ENCODE measurements around the gene RCOR2. TPM values are rescaled to one million over a fixed set of nuclear protein-coding genes. Genes with fewer than 3 reads are reported as not detected.

The RCOR2 gene
- total and polyA plus RNA-seq, 2 of the 4 experiments (the other 2 are of a cell fraction) = 0.90 to 2.0 TPM

GRCh38 chr11:63884196-63884932, 32.6 kb downstream of the RCOR2 start:
- Histone ChIP-seq H2BK20ac (ENCODE audit: low read depth, low read length) (no peak overlapping the region), H3K36me3 (ENCODE audit: control insufficient read depth, insufficient read depth, low read length) (no peaks in the 10 kb centered on the region), H4K5ac (ENCODE audit: low read depth, low read length) (no peak overlapping the region), H3K23ac (ENCODE audit: low read depth, low read length) (no peak overlapping the region), H3K4ac (ENCODE audit: low read depth, low read length) (no peak overlapping the region), H2BK5ac (ENCODE audit: low read depth, low read length, poor library complexity, severe bottlenecking) (no peak overlapping the region), H4K8ac (ENCODE audit: low read depth in 2 of 2, low read length in 2 of 2) (no peak overlapping the region), H3K9me3 (ENCODE audit: control insufficient read depth, insufficient read depth, low read length) (no peaks in the 10 kb centered on the region), H2AFZ (replicated peaks; ENCODE audit: low read length, poor library complexity) (no peak overlapping the region), H3K4me1 (ENCODE audit: control insufficient read depth, insufficient read depth, low read length) (peaks cover 22% of the 10 kb centered on the region), H3K4me2 (ENCODE audit: low read depth, low read length) (no peak overlapping the region), H3K9ac (ENCODE audit: low read depth, low read length) (no peak overlapping the region), H3K18ac (ENCODE audit: low read depth, low read length) (no peak overlapping the region), H3K14ac (replicated peaks; ENCODE audit: low read depth, low read length) (no peak overlapping the region), H3K9me1 (ENCODE audit: insufficient read depth, low read length) (peaks cover 40% of the 10 kb centered on the region), H3K56ac (ENCODE audit: extremely low read depth, insufficient read depth, low read length) (no peak overlapping the region), H2AK9ac (replicated peaks; ENCODE audit: low read depth, low read length, poor library complexity) (no peak overlapping the region), H3K27ac (ENCODE audit: insufficient read depth, low read length) (no peak overlapping the region), H2BK15ac (ENCODE audit: low read depth, low read length) (no peak overlapping the region), H4K20me1 (ENCODE audit: insufficient read depth, low read length) (peaks cover 83% of the 10 kb centered on the region), H3K27me3 (ENCODE audit: control insufficient read depth, insufficient read depth, low read length) (no peaks in the 10 kb centered on the region), H3K4me3 (ENCODE audit: insufficient read depth, low read depth, low read length) (no peak overlapping the region), H4K91ac (ENCODE audit: insufficient read depth, low read depth, low read length) (no peak overlapping the region), H3K79me1 (ENCODE audit: low read depth in 1 of 2, low read length in 2 of 2) (peaks cover 57 to 84% of the 10 kb centered on the region in 2 experiments), H2BK120ac (ENCODE audit: low read depth, low read length) (no peak overlapping the region), H2AK5ac (ENCODE audit: low read depth, low read length) (no peak overlapping the region)
- ChIA-PET POLR2A (ENCODE audit: unreplicated experiment) (no interaction called here), CTCF (no interaction called here)
- dilution Hi-C loops (cut with HindIII; ENCODE audit: low sequenced_read_pairs, unreplicated experiment) = no loop called here
- in situ Hi-C loops (cut with MboI; ENCODE audit: low sequenced_read_pairs) = no loop called here
- BruUV-seq (replicated peaks) = no TSS peak
- TF ChIP-seq POLR2A (IDR thresholded peaks at IDR 0.05; ENCODE audit: low read depth, low read length) = no peak
- TF ChIP-seq USF2 (IDR thresholded peaks at IDR 0.05; ENCODE audit: low read depth, low read length) = no peak
- TF ChIP-seq BHLHE40 (IDR thresholded peaks at IDR 0.05; ENCODE audit: low read depth, low read length) = no peak
- TF ChIP-seq CHD1 (IDR thresholded peaks at IDR 0.05; ENCODE audit: low read depth, low read length) = no peak
- TF ChIP-seq ELK1 (IDR thresholded peaks at IDR 0.05; ENCODE audit: borderline replicate concordance, low read depth, low read length) = no peak
- 100% methylated on average over 1 of the region's 4 CpGs; no CpG with 5 or more reads in 1 of the 2 experiments for WGBS, 2 experiments (ENCODE audit: extremely low coverage in 2 of 2, insufficient read length in 1 of 2)
- ATAC-seq (ENCODE audit: low read depth) (no peak), DNase-seq (no peak)
- intact Hi-C loops (cut with micrococcal nuclease) = no loop called here
